SK-N-DZ (cell line): Measurements from ENCODE around the gene HEY2. TPM values are rescaled to one million over a fixed set of nuclear protein-coding genes. Genes with fewer than 3 reads are reported as not detected.
A peak's percentile ranks its signal among the peaks of the same experiment; 100 is the strongest.
"Not testable (repeated sequence)": the region's sequence is repeated elsewhere in the genome, so short reads cannot be mapped to it uniquely, and the experiment has no call there.

Source experiments
- DNase-seq: peaks from one replicate; pipeline ENCODE4 v3.0.0-alpha.2; 2015; ENCODE audit warnings: low spot score
- polyA plus RNA-seq, 2 experiments: library from polyadenylated mRNA; depleted of rRNA; stranded (reverse); fragments of >200 nt; gene quantifications; 2 replicates each; pipeline ENCODE4 v1.2.3, GENCODE V29; 2014

The HEY2 gene
- polyA plus RNA-seq (2014; cell fraction: cytosol; rRNA removed), result 0.07 TPM in 1 of 2 replicates, not detected in the other
- not detected in 2 replicates for polyA plus RNA-seq (2014; cell fraction: nucleus; rRNA removed)

DNA sequence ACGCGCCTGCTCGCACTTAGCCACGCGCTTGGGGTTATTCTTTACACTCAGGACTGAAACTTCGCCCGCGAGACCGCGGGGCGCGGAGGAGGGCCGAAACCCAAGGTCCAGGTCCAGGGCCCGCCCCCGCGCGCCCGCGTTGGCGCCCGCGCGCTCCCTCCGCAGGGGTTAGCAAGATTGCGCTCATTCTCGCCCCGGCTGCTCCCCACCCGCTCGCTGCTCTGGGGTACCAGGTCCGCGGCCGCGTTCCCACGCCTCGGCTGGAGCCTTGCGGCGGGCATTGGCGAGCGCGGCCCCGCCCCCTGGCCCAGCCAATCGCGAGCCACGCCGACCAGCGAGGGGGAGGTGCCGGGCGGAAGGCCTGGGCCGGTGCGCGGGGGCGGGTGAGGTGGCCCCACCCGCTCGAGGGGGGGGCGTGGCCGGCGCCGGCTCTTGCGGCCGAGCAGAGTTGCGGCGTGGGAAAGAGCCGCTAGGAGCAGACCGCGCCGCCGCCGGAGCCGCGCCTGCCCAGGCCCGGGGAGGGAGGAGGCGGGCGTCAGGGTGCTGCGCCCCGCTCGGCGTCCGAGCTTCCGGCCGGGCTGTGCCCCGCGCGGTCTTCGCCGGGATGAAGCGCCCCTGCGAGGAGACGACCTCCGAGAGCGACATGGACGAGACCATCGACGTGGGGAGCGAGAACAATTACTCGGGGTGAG, at the start of gene HEY2:
TSS of gene HEY2 (plus strand) at position 460 of the 692 bp plus-strand sequence. CDS start at position 605, 145 bp downstream.
- peak; percentile 85 for DNase-seq

- no peak for DNase-seq
Observed at GRCh38 chr6:125700581-125701353, 48.7 kb upstream of the HEY2 start.

DNA sequence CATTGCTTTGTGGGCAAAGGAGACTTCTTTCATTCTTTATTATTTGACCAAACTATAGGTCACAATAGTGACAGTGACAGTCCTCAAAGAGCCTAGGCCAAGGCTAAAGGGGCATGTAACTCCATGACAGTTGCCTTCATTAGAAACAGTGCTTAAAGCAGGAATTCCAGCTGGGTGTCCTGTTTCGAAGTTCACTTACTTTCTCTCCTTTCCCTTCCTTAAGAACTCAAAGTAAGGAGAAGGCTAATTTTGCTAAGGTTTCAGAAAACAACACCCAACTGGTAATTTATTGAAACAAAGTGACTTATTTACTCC, 48.1 kb upstream of the HEY2 start:
- no peak for DNase-seq

GRCh38 chr6:125703882-125704281, 45.5 kb upstream of the HEY2 start:
- DNase-seq, result not testable (repeated sequence)

- DNase-seq, result no peak
Observed at GRCh38 chr6:125707615-125708243, 41.7 kb upstream of the HEY2 start.

DNA sequence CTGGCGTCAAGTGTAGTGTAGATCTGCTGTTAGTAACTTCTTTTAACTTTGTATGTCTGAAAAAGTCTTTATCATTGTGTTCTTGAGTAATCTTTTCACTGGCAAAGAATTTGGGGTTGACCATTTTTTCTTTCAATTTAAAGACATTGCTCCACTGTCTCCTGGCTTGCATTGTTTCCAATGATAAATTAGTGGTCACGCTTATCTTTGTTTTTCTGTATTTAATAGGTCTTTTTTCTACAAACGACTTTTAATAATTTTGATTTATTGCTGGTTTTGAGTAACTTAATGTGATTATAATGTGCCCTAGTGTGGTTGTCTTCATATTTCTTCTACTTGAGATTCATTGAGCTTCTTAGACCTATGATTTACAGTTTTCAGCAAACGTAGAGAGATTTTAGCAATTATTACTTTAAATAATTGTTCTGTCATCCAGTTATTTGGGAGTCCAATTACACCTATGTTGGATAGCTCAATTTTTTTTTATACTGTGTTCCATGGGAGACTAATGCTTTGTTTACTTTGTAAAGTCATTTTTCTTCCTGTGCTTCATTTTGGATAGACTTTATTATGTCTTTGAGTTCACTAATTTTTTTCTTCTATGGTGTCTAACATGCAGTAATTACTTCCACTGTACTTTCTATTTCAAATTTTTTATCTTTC, 38.3 kb upstream of the HEY2 start:
- no peak for DNase-seq

DNA sequence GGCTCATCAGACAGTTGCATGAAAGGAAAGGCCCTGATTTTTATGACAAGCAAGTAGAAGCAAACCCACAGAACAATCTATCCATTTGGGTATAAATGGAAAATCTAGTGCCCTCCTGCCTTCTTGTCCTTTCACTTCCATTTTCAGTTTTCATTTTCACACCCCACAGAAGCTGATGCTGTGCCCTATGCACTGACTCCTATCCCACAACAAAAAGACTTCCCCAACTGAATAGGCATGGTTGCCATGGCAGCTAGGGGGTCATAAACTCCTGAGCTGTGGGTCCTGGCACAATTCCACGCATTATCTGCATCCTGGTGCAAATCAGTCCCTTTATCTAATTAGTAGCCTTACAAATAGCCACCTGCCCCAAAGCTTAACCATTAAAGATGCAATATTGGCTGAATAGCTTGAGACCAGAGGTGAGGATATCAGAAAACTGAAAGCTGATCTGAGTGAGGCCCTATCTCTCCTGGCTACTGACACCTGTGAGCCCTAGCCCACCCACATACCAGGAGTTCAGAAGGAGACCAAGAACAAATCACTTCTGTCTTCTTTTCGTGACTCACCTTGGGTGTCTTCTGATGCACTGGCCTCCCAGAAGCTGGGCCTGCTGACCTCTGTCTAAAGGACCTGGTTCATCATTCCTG, 34.9 kb upstream of the HEY2 start:
- DNase-seq, result no peak

DNA sequence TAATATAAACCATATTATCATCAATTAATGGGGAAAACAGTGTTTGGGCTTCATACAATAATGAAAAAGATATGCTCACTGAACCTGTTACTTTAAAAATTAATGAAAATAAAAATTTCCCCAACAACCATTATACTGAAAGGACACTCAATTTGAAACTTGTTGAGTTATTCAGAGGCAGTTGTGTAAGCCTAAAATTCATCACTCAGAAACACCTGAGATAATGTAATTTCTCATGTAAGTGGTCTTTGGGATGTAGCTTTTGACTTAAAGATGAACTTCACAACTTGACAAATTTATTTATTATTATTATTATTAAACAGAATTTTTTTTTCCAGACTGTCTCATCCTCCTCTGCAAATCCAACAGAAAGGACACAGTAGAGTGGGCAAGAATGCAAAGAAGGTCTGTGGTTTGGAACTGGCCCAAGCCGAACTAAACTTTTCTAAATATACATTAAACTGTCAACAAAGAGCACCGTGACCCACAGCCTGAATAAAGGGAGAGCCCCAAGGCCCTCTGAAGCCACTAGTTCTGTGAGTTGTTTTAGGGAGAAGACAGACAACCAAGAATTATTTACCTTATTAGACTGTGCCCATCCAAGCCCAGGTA, 32.2 kb upstream of the HEY2 start:
- no peak for DNase-seq

DNA sequence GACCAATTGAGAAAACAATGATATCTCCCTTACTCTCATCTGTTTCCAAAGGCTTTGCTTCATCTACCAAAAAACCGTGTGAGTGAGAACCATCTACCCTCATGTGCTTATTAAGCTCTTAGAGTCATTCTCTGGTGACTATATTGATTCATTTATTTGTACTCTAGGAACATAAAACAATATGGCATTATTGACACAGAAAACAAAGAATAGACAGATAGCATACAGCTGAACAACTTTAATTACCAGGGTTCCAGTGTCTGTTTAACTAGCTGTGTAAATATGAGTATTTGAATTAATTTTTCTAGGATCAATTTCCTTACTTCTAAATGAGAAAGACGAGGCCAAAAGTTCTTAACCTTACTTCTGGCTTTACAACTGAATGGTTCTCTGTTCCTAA, 31.3 kb upstream of the HEY2 start:
- no peak for DNase-seq

- DNase-seq, result no peak
Observed at GRCh38 chr6:125722886-125723285, 26.5 kb upstream of the HEY2 start.

- DNase-seq, result no peak
Observed at GRCh38 chr6:125727216-125727615, 22.2 kb upstream of the HEY2 start.

DNA sequence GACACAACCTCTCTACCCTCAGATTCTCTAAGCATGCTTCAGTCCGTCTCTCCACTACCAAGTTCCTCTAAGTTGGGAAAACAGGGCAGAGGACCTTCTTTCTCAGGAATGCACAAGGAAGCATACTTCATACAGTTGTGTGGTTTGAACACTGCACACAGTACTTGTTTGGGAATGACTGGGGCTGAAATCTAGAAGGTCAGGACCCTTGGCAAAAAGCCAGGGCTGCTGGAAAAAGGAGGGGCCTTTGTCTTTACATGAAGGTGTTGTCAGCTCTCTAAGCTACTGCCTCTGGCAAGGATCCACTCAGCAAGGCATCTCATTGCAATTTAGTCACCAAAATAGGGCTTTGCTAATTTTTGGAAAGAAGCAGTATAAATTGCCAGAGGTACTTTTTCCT, 20.7 kb upstream of the HEY2 start:
- no peak for DNase-seq

- no peak for DNase-seq
Observed at GRCh38 chr6:125729983-125730382, 19.4 kb upstream of the HEY2 start.

DNA sequence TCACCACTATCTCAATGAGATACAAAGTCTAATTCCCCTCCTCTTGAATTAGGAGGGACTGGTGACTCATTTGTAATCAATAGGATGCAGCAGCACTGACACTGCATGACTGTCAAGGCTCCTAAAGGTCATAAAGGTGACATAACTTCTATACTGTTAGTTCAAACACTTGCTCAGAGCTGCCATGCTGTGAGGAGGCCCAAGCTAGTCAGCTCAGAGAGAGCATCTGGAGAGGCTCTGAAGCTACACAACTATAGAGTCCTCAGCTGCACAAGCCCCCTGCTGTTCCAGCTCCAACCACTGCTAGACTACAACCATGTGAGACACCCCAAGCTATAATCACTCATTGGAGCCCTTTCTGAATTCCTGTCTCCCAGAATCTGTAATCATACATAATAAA, 17.0 kb upstream of the HEY2 start:
- DNase-seq, result no peak

GRCh38 chr6:125733516-125734300, 15.7 kb upstream of the HEY2 start:
- DNase-seq, result no peak

DNA sequence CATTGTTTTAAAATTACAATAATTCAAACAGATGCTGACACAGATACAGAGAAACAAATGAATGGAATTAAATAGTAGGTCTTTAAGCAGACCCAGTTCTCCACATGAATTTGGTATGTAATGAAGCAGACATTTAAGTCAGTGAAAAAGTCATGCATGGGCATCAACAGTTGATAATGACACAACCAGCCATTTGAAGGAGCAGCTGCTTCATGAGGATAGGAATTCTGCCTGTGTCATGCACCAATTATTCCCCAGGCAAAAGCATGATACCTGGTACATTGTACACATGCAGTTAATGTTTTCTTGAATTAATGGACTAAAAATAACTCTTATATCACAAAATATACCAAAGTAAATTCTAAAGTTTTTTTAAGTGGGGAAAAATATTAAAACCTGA, 11.2 kb upstream of the HEY2 start:
- no peak for DNase-seq

- no peak for DNase-seq
Observed at GRCh38 chr6:125739364-125739763, 10.1 kb upstream of the HEY2 start.

DNA sequence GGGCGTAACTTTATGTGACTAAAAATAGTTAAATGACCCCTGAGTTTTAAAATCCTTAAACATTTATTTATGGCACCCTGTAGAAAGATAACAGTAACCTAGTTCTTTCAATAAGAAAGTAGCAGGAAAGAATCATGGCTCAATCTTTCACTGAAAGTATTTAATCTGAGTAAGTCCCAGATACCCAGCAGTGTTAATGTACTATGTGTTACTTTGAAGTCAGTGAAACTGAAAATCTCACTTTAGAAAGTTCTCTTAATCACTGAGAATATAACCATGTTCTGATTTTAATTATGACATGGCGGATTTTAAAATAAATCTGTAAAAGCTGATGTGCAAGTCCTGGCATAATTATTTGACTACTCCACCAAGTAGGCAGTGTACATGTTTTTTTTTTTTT, 8.1 kb upstream of the HEY2 start:
- no peak for DNase-seq

DNA sequence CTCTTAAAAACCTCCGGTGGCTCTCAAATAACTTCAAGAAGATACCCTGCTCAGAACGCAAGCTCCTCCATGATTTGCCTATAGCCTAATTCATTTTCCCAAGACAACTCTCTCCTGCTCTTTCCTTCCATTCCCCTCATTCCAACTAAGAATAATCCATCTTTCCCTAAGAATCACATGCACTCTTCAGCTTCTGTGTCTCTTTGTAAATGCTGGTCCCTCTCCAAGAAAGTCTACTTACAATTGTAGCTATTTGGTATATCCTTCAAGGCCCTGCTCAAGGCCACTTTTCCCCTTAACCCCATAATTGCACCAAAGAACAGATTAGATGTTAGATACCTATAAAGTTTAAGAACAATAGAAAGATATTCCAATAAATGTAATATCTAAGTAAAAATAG, 7.4 kb upstream of the HEY2 start:
- DNase-seq, result no peak

DNA sequence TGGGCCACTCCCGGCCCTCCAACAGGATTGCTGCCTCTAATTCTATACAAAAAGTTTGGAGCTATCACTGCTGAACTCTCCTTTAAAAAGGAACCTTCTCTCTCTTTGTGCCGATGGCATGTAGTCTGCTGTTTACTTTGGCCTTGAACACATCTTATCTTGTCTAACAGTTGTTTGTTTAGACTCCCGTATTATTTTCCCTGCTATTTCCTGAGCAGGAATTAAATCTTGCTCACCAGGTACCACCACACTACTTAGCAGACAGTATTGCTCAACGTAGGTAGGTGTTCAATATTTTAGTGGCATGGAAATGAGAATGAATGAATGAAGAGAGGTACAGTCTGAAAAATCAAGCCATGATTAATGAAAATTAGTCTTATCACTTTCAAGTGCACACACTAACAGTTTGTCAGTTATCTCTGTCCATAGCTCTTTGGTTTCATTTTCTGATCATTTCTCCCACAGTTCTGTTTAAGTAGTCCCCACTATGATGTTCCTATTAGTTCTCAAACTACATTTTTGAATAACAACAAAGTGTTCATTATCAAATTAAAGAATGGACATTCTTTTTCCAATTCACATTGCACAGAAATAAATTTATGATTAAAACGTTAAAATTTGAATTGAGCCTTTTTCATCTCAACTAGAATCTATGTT, 6.8 kb upstream of the HEY2 start:
- DNase-seq, result no peak
